Sigmoid colon (tissue), 4 donors: ENCODE data around the gene GSE1.

Source experiments
- CTCF ChIP-seq, 4 experiments: fragments of 450-650 bp in 3 of 4; fragments of 200-600 bp in 1 of 4; IDR thresholded peaks; one replicate each; pipeline ENCODE4 v1.5.1; 2016 to 2019; ENCODE audit warnings: antibody characterized with exemption in 4 of 4, mild to moderate bottlenecking in 3 of 4, moderate library complexity in 2 of 4
- POLR2AphosphoS5 ChIP-seq, 4 donors: sonication (generic); formaldehyde crosslinking; IDR thresholded peaks; one replicate each; pipeline ENCODE4 v1.6.1; 2017; ENCODE audit warnings: antibody characterized with exemption in 4 of 4

GRCh38 chr16:85665373-85665740, 52.2 kb downstream of the GSE1 start:
- no peak for TF ChIP-seq POLR2AphosphoS5 (IDR thresholded peaks at IDR 0.05)
- TF ChIP-seq CTCF (IDR thresholded peaks at IDR 0.05), result no peak
